Spleen (tissue), 11 donors: ENCODE data around the gene PIM3. TPM values are rescaled to one million over a fixed set of nuclear protein-coding genes. Genes with fewer than 3 reads are reported as not detected.

ENCODE experiments used
- DNase-seq: peaks from one replicate; pipeline ENCODE4 v3.0.0-alpha.2; 2020
- H3K27ac ChIP-seq, 8 donors: fragments of 200-600 bp; sonication (generic) in 7 of 8; 1 replicate in 4 of 8; 2 replicates in 4 of 8; pipeline versions ENCODE4 v1.5.0 to v1.8.0; 2016 to 2021; ENCODE audit warnings: inconsistent platforms in 4 of 8, mild to moderate bottlenecking in 4 of 8, moderate library complexity in 1 of 8
- H3K27me3 ChIP-seq, 7 donors: fragments of 200-600 bp; sonication (generic) in 6 of 7; replicated peaks in 1 of 7; 1 replicate in 4 of 7; 2 replicates in 3 of 7; pipeline versions ENCODE4 v1.5.0 to v1.8.0; 2016 to 2021; ENCODE audit warnings: inconsistent platforms in 3 of 7, mild to moderate bottlenecking in 1 of 7
- H3K36me3 ChIP-seq, 6 donors: fragments of 200-600 bp; sonication (generic) in 5 of 6; 1 replicate in 4 of 6; 2 replicates in 2 of 6; pipeline versions ENCODE4 v1.5.0 to v1.8.0; 2016 to 2021; ENCODE audit warnings: inconsistent platforms in 2 of 6
- H3K4me1 ChIP-seq, 6 donors: fragments of 200-600 bp; sonication (generic) in 5 of 6; 1 replicate in 3 of 6; 2 replicates in 3 of 6; pipeline versions ENCODE4 v1.5.0 to v1.8.0; 2016 to 2021; ENCODE audit warnings: inconsistent platforms in 3 of 6
- H3K4me3 ChIP-seq, 8 donors: fragments of 200-600 bp; sonication (generic) in 7 of 8; 1 replicate in 4 of 8; 2 replicates in 4 of 8; pipeline versions ENCODE4 v1.5.0 to v1.8.0; 2016 to 2021; ENCODE audit warnings: inconsistent platforms in 4 of 8, mild to moderate bottlenecking in 4 of 8, moderate library complexity in 2 of 8
- H3K9me3 ChIP-seq, 8 donors: fragments of 200-600 bp; sonication (generic) in 7 of 8; 1 replicate in 4 of 8; 2 replicates in 4 of 8; pipeline versions ENCODE4 v1.5.0 to v1.8.0; 2016 to 2021; ENCODE audit warnings: inconsistent platforms in 4 of 8
- CTCF ChIP-seq, 11 experiments: fragments of 200-600 bp in 7 of 11; fragments of 450-650 bp in 4 of 11; sonication (generic) in 4 of 11; IDR thresholded peaks in 8 of 11; conservative IDR thresholded peaks in 3 of 11; 1 replicate in 7 of 11; 2 replicates in 4 of 11; pipeline versions ENCODE4 v1.4.0 to v1.8.0; 2016 to 2021; ENCODE audit warnings: antibody characterized with exemption in 11 of 11, inconsistent platforms in 4 of 11, mild to moderate bottlenecking in 1 of 11
- POLR2A ChIP-seq, 3 donors: fragments of 450-650 bp; IDR thresholded peaks; one replicate each; pipeline ENCODE4 v1.5.1; 2017; ENCODE audit warnings: antibody characterized with exemption in 3 of 3, mild to moderate bottlenecking in 1 of 3
- POLR2AphosphoS5 ChIP-seq, 3 donors: sonication (generic); formaldehyde crosslinking; IDR thresholded peaks; one replicate each; pipeline ENCODE4 v1.5.1; 2017; ENCODE audit warnings: antibody characterized with exemption in 3 of 3
- WGBS, 5 donors: extraction: QIAGEN DNeasy Blood & Tissue Kit in 3 of 5; methylation state at CpG; one replicate each; pipeline versions ENCODE4 v1.1.5 to v1.1.7; 2013 to 2018; 5-methylcytosine and 5-hydroxymethylcytosine counted together
- intact Hi-C: fragments of 100-400 bp; cut with DNase I; formaldehyde crosslinking; loops from one replicate; pipeline ENCODE4 v1.15.0; 2023; ENCODE audit warnings: low total_unique reads
- polyA plus RNA-seq, 3 donors: library from polyadenylated mRNA; stranded (reverse); fragments of 200-250 nt; gene quantifications; one replicate each; pipeline ENCODE4 v1.2.1, GENCODE V29; 2013
- total RNA-seq, 7 donors: library from RNA; depleted of rRNA in 3 of 7; stranded (reverse); fragments of >200 nt in 3 of 7; fragmentation: NEBNext Ultra II Directional in 4 of 7; extraction: Animal tissue kit (Norgen Biotek cat#: 25700) in 4 of 7; gene quantifications; one replicate each; pipeline versions ENCODE4 v1.1.0 to v1.2.1, GENCODE V29; 2016 to 2021
- donor health status: healthy with polysubstance abuse.
- donor health status: DM: no; HTN: no; CAD: no; lungs with moderate emphysema.
- donor health status: DM: no; HTN: no; CAD: no.
- donor health status: Bipolar disorder and iron deficiency.
- donor health status: healthy.
- donor health status: DM: no; HTN: no; CAD: no.
- donor health status: DM: yes; HTN: yes; CAD: no.

Gene PIM3
- total and polyA plus RNA-seq, 10 donors = 49.5 to 134 (median 93.6) TPM

DNA sequence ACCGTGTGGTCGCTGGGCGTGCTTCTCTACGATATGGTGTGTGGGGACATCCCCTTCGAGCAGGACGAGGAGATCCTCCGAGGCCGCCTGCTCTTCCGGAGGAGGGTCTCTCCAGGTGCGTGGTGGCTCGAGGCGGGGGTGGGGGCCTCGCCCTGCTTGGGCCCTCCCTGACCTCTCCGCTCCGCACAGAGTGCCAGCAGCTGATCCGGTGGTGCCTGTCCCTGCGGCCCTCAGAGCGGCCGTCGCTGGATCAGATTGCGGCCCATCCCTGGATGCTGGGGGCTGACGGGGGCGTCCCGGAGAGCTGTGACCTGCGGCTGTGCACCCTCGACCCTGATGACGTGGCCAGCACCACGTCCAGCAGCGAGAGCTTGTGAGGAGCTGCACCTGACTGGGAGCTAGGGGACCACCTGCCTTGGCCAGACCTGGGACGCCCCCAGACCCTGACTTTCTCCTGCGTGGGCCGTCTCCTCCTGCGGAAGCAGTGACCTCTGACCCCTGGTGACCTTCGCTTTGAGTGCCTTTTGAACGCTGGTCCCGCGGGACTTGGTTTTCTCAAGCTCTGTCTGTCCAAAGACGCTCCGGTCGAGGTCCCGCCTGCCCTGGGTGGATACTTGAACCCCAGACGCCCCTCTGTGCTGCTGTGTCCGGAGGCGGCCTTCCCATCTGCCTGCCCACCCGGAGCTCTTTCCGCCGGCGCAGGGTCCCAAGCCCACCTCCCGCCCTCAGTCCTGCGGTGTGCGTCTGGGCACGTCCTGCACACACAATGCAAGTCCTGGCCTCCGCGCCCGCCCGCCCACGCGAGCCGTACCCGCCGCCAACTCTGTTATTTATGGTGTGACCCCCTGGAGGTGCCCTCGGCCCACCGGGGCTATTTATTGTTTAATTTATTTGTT, 2.4 kb downstream of the PIM3 start:
- peak; percentile 87 for DNase-seq
- Histone ChIP-seq H3K9me3 (no peaks in the 10 kb centered on the region), H3K36me3 (peaks cover 2 to 48% (median 32%) of the 10 kb centered on the region in 6 donors), H3K27me3 (no peaks in the 10 kb centered on the region), H3K27ac (peak overlapping the region; percentile 72 to 99 (median 97)), H3K4me3 (peak overlapping the region; percentile 71 to 99 (median 92)), H3K4me1 (peaks cover 54 to 83% (median 74%) of the 10 kb centered on the region in 6 donors)
- TF ChIP-seq POLR2AphosphoS5 (IDR thresholded peaks at IDR 0.05) (peak in 2 of 3 donors; percentile 38 to 79), CTCF (IDR thresholded peaks at IDR 0.05 in 8 of 11, conservative IDR thresholded peaks at IDR 0.05 in 3 of 11) (no peak)
- 47 to 76% (median 61%) methylated on average over 42 to 63 of the region's 63 CpGs for WGBS, 5 donors
- intact Hi-C loops = no loop called here

GRCh38 chr22:49963647-49964026, 3.1 kb downstream of the PIM3 start:
- Histone ChIP-seq H3K4me3 (peak overlapping the region; percentile 20 to 99 (median 90)), H3K27me3 (no peaks in the 10 kb centered on the region), H3K4me1 (peaks cover 56 to 87% (median 79%) of the 10 kb centered on the region in 6 donors), H3K36me3 (peaks cover 2 to 48% (median 32%) of the 10 kb centered on the region in 6 donors), H3K27ac (peak overlapping the region; percentile 27 to 99 (median 97)), H3K9me3 (no peaks in the 10 kb centered on the region)
- no peak for DNase-seq
- intact Hi-C loops = no loop called here
- no peak for TF ChIP-seq POLR2A (IDR thresholded peaks at IDR 0.05)
- TF ChIP-seq CTCF (IDR thresholded peaks at IDR 0.05 in 8 of 11, conservative IDR thresholded peaks at IDR 0.05 in 3 of 11) = no peak
- 45 to 71% (median 58%) methylated on average over 6 of the region's 6 CpGs for WGBS, 5 donors

- Histone ChIP-seq H3K4me3 (peak overlapping the region in 7 of 8 donors; percentile 71 to 99 (median 94)), H3K36me3 (peaks cover 2 to 48% (median 32%) of the 10 kb centered on the region in 6 donors), H3K27ac (peak overlapping the region; percentile 27 to 99 (median 97)), H3K4me1 (peaks cover 54 to 87% (median 77%) of the 10 kb centered on the region in 6 donors), H3K27me3 (no peaks in the 10 kb centered on the region), H3K9me3 (no peaks in the 10 kb centered on the region)
- 58 to 72% (median 61%) methylated on average over 17 to 19 of the region's 19 CpGs for WGBS, 5 donors
- TF ChIP-seq POLR2AphosphoS5 (IDR thresholded peaks at IDR 0.05) = peak; percentile 11 to 48 (median 41)
- no peak for TF ChIP-seq POLR2A (IDR thresholded peaks at IDR 0.05)
- intact Hi-C loops = no loop called here
- peak; percentile 81 for DNase-seq
These were observed 3.8 kb downstream of the PIM3 start for GRCh38 chr22:49964136-49965090.
